Progenitor cell of endocrine pancreas (in vitro differentiated cells): ENCODE data around the gene FN1. TPM values are rescaled to one million over a fixed set of nuclear protein-coding genes. Genes with fewer than 3 reads are reported as not detected.

Source experiments
- DNase-seq: peaks from one replicate; pipeline ENCODE4 v3.0.0; 2021; ENCODE audit warnings: low spot score; ENCODE audit not compliant: unreplicated experiment
- H3K27ac Mint-ChIP-seq: 2 replicates; pipeline ENCODE4 v1.8.0; 2021; ENCODE audit warnings: mild to moderate bottlenecking, moderate library complexity, mixed read lengths
- H3K27me3 Mint-ChIP-seq: 2 replicates; pipeline ENCODE4 v1.8.0; 2021; ENCODE audit warnings: mixed read lengths
- H3K36me3 Mint-ChIP-seq: 2 replicates; pipeline ENCODE4 v1.8.0; 2022; ENCODE audit warnings: mixed read lengths; ENCODE audit not compliant: insufficient read depth
- H3K4me1 Mint-ChIP-seq: 2 replicates; pipeline ENCODE4 v1.8.0; 2021; ENCODE audit warnings: low read depth, mixed read lengths
- H3K4me3 Mint-ChIP-seq: 2 replicates; pipeline ENCODE4 v1.8.0; 2021; ENCODE audit warnings: low read depth, mild to moderate bottlenecking, moderate library complexity, mixed read lengths
- H3K9me3 Mint-ChIP-seq: 2 replicates; pipeline ENCODE4 v1.8.0; 2021; ENCODE audit warnings: low read depth, mixed read lengths
- CTCF ChIP-seq: fragments of 200-600 bp; sonication (generic); IDR thresholded peaks from one replicate; pipeline ENCODE4 v1.5.0; 2021; ENCODE audit warnings: antibody characterized with exemption, mild to moderate bottlenecking; ENCODE audit not compliant: unreplicated experiment
- total RNA-seq: library from RNA; stranded (reverse); gene quantifications from 2 replicates; pipeline ENCODE4 v1.2.1, GENCODE V29; 2021

The FN1 gene
- total RNA-seq, 1 donor from 2014 or later, result 2,744 TPM

GRCh38 chr2:215431290-215431689 is 4.6 kb downstream of the FN1 start:
- peak overlapping the region; percentile 49 for H3K4me3 Mint-ChIP-seq
- H3K27me3 Mint-ChIP-seq, result no peaks in the 10 kb centered on the region
- DNase-seq, result no peak
- H3K36me3 Mint-ChIP-seq, result peaks cover 62% of the 10 kb centered on the region
- H3K4me1 Mint-ChIP-seq, result peaks cover 41% of the 10 kb centered on the region
- no peak for TF ChIP-seq CTCF
- no peaks in the 10 kb centered on the region for H3K9me3 Mint-ChIP-seq
- peak overlapping the region; percentile 62 for H3K27ac Mint-ChIP-seq

GRCh38 chr2:215430528-215431187 is 5.2 kb downstream of the FN1 start:
- Mint-ChIP-seq H3K27ac (peak overlapping the region; percentile 62), H3K9me3 (no peaks in the 10 kb centered on the region), H3K27me3 (no peaks in the 10 kb centered on the region), H3K36me3 (peaks cover 65% of the 10 kb centered on the region), H3K4me1 (peaks cover 43% of the 10 kb centered on the region), H3K4me3 (peak overlapping the region; percentile 40)
- TF ChIP-seq CTCF, result no peak
- DNase-seq, result no peak

DNA sequence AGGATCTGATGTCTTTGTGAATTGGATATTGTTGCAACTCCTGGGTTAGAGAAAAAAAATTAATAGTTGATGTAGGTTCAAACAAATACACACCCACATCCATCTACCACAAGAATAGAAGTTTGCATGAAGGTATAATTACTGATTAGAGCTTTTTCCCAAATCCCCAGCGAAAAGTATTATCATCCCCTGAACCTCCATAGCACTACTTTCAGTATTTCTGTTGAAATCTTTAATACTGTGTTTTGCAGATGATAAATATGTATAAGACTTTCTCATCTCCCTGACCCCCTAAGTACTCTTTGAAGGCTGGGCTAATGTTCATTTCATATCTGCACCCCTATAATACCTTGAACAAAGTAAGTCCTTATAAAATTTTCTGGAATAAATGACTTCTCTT is 6.4 kb downstream of the FN1 start:
- peaks cover 69% of the 10 kb centered on the region for H3K36me3 Mint-ChIP-seq

GRCh38 chr2:215428060-215428910 is 7.6 kb downstream of the FN1 start:
- peaks cover 73% of the 10 kb centered on the region for H3K36me3 Mint-ChIP-seq
- peaks cover 49% of the 10 kb centered on the region for H3K4me1 Mint-ChIP-seq
- H3K9me3 Mint-ChIP-seq, result no peaks in the 10 kb centered on the region
- no peaks in the 10 kb centered on the region for H3K27me3 Mint-ChIP-seq
- no peak for DNase-seq
- no peak for TF ChIP-seq CTCF
- peak overlapping the region; percentile 38 for H3K4me3 Mint-ChIP-seq
- H3K27ac Mint-ChIP-seq, result peak overlapping the region; percentile 89

More for the DNA sequence above, 6.4 kb downstream of the FN1 start:
- H3K27ac Mint-ChIP-seq, result no peak overlapping the region
- peaks cover 45% of the 10 kb centered on the region for H3K4me1 Mint-ChIP-seq
- TF ChIP-seq CTCF, result no peak
- no peaks in the 10 kb centered on the region for H3K27me3 Mint-ChIP-seq
- no peaks in the 10 kb centered on the region for H3K9me3 Mint-ChIP-seq
- no peak overlapping the region for H3K4me3 Mint-ChIP-seq
- DNase-seq, result no peak

- peaks cover 71% of the 10 kb centered on the region for H3K36me3 Mint-ChIP-seq
- no peaks in the 10 kb centered on the region for H3K27me3 Mint-ChIP-seq
- H3K9me3 Mint-ChIP-seq, result no peaks in the 10 kb centered on the region
- H3K27ac Mint-ChIP-seq, result no peak overlapping the region
- no peak overlapping the region for H3K4me3 Mint-ChIP-seq
- no peak for TF ChIP-seq CTCF
- DNase-seq, result no peak
- H3K4me1 Mint-ChIP-seq, result peaks cover 48% of the 10 kb centered on the region
Observed at GRCh38 chr2:215427585-215427984, 8.3 kb downstream of the FN1 start.
